Cerebellar cortex (tissue), 1 donor: ENCODE data around the gene LMOD1.

ENCODE experiments used
- DNase-seq: peaks from one replicate; pipeline ENCODE4 v3.0.0-alpha.2; 2015; ENCODE audit warnings: low spot score

The LMOD1 gene

DNA sequence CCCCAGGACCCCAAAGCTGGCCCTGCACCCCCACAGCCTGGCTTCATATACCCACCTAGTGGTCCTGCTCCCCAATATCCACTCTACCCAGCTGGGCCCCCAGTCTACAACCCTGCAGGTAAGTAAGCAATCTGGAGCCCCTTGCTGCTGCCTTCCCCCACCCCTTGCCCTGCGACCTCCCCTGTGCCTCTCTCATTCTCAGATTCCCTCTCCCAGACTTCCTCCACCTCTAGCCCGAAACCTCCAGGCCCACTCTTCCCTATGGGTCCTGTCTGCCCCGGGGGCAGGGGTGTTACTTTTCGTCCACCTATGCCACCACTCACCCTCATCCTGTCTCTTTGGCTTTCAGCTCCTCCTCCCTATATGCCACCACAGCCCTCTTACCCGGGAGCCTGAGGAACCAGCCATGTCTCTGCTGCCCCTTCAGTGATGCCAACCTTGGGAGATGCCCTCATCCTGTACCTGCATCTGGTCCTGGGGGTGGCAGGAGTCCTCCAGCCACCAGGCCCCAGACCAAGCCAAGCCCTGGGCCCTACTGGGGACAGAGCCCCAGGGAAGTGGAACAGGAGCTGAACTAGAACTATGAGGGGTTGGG lies 54.8 kb downstream of the LMOD1 start:
- no peak for DNase-seq

DNA sequence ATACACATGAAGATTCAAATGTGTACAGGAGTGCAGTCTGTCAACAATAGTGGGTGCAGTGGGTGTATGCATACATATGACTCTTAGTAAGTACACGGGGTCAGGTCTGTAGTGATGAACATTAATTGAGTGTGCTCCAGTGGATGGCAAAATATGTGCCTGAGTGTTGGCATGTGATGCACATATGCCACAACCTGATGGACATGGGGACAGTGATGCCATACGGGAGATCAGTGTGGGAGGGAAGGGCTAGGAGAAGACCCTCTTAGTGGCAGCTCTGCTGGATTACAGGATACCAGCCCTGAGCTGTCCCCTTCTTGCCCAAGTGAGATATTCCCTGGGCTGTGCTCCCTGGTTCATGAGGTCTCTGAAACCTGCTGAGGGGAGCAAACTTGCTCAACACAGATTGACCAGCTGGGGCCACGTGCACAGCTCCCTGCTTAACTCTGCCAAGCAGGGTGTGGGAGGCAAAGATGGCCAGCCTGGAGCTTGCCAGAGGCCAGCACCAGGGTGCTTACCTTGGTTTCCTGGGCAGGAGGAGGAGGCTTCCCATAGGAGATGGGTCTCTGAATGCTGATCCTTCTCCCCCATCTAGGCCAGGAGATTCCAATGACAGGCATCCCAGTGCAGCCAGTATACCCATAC lies 55.4 kb downstream of the LMOD1 start:
- no peak for DNase-seq

DNA sequence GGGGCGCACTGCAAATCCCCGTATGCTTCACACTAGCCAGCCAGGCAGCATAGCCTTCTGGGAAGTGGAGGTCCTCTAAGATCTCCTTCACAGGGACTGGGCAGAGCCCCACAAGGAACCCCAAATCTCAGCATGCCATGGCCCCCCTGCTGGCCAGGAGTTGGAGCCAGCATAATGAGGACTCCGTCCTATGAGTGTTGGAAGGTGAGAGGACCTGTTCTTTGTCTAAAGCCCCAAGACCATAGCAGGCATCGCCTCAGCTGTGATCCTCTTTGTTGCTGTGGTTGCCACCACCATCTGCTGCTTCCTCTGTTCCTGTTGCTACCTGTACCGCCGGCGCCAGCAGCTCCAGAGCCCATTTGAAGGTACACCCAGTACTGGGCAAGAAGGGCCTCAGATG lies 56.1 kb downstream of the LMOD1 start:
- peak; percentile 82 for DNase-seq

DNA sequence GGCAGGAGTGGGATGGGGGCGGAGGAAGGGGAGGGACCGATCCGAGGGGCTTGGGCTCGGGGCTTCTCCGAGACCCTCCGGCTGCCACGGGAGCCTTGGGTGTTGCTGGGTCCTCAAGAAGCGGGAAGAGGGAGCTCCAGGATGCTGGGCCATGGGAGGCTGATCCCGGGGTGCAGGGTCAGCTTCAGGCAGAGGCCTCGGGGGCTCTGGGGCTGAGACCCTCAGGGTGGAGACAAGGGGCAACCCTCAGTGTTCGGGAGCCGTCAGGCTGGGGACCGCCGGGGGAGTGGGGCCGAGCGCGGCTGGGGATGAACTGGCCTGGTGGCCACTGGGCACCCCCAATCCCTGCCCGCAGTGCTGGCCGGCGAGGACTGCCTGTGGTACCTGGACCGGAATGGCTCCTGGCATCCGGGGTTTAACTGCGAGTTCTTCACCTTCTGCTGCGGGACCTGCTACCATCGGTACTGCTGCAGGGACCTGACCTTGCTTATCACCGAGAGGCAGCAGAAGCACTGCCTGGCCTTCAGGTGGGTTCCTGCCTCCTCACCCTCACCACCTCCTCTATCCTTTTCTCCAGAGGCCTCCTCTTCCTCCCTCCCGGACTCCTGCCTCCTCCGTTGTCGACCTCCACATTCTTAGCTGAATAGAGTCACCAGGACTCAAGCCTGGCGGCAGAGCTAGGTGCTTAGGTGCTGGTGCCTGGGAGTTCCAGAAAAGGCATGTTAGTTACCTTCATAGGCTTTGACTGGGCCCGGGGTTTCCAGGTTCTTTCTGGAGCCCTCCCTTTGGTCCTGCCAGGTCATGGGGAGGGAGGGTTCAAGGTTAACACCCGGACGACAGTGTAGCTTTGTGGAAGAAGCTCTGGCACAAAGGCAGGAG lies 57.0 kb downstream of the LMOD1 start:
- peak; percentile 57 for DNase-seq

DNA sequence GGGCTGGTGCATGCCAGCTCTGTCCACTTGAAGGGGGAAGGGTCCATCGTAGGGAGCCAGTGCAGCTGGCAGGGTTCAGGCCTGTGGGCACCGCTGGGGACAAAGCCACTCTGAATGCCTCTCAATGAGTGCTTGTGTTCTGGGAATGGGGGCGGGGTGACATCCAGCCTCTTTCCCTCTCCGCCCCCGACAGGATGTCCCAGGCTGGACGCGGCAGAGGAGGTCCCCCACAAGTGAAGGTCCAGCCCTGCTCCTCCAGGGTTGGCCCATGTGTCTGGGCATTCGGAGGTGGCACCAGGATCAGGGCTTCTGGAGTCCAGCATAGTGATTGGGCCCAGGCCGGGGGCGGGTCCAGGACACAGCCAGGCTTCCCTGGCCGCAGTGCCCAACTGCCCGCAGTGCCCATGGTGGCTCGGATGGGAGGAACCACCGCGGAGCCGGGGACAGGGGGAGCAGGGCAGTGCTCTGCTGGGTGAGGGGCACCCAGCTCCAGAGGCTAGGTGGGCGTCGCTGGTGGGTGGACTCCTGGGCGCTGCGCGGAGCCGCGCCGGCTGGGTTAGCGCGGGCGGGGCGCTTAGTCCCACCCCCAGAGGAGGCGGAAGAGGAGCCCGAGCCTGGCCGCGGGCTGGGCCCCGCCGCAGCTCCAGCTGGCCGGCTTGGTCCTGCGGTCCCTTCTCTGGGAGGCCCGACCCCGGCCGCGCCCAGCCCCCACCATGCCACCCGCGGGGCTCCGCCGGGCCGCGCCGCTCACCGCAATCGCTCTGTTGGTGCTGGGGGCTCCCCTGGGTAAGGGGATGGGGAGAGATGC lies 57.9 kb downstream of the LMOD1 start, which contains the start of gene SHISA4:
Gene SHISA4, plus strand, starts transcription at position 617 of the 808 bp plus-strand sequence. Its CDS starts 97 bp downstream, at position 714.
- DNase-seq: peak; percentile 88

DNA sequence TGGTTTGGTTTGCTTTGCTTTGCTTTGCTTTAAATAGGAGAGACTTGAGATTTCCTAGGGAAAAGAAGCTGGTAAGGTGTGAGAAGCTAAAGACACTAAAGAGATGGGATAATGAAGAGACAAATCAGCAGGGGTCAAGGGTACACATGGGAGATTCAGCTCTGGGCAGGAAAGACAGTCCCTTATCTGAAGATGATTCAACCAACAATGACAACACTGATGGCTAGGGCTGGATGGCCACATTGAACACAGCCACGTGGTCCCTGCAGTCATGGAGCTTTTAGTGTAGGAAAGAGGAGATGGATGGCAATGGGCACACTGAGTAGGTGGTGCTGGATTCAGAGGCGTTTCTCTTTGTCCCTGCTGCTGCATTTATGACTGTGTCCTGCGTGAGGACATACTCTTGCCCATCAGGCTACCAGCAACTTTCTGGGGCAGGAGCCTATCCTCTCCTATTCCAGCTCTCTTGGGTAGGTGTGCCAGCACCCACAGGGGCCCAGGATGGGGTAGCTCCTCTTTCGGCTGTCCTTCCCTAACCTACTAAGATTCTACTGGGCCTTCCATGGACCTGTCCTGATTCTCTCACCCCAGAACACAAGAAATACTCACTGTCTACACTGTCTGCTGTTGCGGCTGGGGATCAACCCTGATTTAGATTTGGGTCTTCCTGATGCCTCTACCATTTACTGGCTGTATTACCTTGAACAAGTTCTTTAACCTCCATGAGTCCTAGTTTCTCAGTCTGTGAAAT lies 59.1 kb downstream of the LMOD1 start:
- DNase-seq: no peak

DNA sequence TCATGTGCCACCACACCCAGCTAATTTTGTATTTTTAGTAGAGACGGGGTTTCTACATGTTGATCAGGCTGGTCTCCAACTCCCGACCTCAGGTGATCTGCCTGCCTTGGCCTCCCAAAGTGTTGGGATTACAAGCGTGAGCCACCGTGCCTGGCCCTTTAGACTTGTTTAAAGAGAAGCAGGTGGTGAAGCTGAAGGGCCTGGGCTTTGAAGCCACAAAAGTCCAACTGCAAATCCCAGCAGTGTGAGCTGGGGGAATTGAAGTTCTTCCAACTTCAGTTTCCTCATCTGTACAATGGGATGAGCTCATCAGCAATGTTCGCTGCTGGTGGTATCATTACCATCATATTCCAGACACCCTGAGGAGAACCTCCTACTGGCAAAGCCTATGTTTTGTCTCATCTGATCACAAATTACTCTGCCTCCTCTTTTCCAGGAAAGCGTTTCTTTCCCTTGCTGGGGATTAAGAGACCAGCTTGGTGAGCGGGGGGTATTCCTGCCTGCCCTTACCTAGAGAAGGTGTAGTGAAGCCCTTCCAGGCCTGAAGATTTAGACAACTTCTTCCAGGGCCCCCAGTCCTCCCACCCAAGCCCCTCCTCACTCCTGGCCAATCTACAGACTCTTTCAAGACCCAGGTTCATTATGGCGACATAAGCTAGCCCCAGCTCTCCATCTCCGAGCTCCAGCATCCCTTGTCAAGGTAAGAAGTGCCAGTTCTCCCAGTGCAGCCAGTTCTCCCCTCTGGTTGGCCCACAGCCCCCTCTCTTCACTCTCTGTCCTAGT lies 60.1 kb downstream of the LMOD1 start:
- DNase-seq: no peak

DNA sequence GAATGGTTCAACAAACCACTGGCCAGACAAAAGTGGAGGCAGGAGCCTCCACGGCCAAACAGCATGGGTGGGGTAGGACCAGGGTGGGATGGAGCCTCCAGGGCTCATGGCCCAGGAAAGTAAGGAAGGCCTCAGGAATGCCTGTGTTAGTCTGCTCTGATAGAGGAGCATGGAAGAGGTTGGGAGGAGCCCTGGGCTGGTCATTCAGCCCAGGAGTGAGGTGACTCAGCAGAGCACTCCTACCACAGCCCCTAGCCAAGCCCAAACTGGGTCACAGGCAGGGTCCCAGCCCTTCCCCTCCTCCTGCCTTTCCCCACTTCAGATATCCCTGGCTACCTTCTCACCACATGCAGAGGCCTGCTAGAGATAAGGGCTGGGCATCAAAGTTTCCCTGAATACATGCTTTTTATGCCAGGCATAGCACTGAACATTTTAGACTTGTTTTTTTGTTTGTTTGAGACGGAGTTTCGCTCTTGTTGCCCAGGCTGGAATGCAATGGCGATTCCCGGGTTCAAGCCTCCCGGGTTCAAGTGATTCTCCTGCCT lies 60.7 kb downstream of the LMOD1 start:
- DNase-seq: no peak

DNA sequence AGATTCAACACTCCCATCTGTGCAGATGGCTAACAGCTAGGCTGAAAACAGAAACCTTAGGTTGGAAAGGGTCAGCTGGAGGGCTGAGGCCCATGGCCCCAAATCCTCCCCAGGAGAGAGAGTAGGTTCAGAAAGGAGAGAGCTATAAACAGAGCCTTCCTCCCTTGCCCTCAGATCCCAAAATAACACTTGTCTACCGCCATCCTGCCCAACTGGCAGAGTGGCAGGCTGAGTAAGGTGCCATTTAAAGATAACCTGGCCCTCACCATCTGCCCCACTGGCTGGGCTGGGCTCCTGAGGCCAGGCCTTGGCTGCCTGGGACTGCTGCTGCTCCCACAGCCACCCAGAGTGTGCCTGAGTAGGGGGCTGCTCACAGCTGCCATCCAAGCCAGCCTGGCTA lies 61.9 kb downstream of the LMOD1 start:
- no peak for DNase-seq

DNA sequence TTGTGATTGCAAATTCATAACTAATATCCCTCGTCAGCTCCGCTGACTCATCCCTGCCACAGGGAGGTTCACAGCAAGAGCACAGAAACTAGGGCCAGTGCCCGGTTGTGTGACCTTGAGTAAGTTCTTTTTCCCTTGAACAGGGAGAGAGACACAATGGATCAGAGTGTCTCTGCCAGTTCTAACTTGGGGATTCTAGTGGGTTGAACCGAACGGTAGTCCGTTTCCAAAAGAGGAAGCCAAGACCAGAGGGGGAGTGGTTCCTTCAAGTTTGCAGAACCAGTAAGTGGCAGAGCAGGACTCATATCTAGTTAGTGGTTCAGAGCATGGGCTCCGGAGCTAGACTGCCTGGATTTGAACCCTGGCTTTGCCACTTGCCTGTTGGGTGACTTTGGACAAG lies 62.6 kb downstream of the LMOD1 start:
- DNase-seq: no peak

DNA sequence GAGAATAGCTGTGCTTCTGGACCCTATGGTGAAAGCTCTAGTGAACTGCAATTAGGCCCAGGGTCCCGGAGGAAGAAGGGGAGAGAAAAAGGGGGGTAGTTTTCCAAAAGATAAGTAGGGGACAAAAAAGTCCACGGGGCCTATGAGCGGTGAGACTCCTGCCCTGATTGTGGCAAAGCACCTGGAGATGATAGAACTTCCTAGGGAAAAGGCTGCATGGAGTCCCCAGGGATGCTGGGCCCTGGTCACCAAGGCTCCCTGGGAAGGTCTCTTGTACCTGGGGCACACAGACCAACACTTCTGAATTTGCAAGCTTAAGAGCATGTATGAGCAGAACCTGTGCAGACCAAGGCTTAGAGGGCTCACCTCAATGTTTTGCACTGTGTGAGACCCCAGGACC lies 63.1 kb downstream of the LMOD1 start:
- DNase-seq: no peak

DNA sequence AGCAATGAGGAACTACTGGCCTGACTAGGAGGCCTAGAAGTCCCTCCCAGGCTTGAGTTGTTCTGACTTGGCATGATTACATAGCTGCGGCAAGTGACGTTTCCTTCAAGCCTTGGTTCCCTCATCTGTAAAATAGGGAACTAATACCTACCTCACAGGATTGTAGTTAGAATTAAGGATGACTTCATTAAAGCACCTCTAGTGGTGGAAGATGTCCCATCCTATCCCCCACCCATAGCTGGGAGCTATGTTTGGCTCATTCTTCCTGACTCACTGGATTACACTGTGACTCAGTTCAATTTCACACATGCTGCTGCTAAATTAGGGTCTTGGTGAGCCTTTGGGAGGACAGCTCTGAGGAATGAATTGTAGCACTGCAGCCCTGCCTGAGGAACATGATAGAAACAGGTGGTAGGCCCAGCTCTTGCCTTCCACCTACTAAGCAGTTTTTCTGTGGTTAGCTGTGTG lies 63.6 kb downstream of the LMOD1 start:
- no peak for DNase-seq

DNA sequence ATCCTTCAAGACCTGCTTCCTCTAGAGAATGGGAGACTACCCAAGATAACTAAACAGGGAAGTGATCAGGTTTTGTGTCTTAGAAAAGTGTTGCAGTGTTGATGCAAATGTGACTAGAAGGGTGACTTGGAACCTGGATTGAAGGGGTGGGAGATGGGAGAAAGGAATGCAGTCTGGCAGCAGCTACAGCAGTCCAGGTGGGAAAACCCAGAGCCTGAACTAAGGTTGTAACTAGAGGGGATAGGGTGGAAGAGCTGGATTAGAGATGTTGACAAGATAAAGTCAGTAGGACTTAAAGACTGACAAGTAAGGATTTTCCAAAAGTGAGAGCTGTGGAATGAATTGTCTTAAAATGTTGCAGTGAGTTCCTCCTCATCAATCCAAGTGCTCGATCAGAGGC lies 64.7 kb downstream of the LMOD1 start:
- no peak for DNase-seq

DNA sequence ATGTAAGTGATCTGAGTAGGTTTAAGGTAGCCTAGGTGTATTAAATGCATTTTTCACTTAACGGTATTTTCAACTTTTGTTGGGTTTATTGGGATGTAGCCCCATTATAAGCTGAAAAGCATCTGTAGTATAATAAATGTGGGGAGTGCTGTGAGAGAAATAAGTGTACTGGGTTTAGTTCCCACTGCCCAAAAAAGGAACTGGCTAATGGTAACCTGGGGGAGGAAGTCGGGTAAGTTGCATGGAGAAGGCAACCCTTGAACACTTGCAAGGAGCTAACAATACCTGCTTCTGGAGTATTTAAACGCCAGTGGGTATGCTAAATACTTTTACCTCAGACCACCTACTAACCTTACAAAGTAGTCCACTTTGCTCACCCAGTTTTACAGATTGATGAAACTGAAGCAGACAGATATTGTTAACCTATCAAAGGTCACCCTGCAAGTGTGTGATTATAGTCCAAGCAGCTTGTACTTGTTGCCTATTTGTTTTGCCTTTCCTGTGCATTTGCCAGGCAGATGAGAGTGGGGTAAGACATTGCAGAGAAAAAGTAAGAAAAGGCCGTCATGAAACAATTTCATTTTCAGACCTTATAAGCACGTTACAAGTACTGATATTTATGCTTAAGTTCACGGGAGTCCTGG lies 65.3 kb downstream of the LMOD1 start:
- DNase-seq: no peak

DNA sequence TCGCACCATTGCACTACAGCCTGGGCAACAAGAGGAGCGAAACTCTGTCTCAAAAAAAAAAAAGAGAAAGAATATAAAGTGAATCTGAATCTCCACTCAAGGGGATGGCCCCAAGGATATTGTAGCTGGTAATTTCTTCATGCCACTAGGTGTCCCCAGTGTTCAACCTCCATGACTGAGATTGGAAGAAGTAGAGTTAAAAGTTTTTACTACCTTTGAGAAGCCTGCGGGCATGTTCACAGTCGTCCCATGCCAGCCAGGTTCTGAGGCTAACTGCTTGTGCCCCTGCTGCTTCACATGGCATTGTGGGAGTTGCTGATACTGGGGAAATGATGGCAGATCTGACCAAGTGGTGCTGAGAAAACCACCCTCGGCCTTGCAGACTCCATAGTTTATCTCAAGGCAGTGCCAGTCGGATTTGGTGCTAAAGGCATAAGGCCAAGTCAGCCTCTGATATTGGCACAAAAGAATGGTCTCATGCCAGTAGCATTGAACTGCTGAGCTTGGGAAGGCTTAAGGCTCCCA lies 68.4 kb downstream of the LMOD1 start:
- peak; percentile 70 for DNase-seq

DNA sequence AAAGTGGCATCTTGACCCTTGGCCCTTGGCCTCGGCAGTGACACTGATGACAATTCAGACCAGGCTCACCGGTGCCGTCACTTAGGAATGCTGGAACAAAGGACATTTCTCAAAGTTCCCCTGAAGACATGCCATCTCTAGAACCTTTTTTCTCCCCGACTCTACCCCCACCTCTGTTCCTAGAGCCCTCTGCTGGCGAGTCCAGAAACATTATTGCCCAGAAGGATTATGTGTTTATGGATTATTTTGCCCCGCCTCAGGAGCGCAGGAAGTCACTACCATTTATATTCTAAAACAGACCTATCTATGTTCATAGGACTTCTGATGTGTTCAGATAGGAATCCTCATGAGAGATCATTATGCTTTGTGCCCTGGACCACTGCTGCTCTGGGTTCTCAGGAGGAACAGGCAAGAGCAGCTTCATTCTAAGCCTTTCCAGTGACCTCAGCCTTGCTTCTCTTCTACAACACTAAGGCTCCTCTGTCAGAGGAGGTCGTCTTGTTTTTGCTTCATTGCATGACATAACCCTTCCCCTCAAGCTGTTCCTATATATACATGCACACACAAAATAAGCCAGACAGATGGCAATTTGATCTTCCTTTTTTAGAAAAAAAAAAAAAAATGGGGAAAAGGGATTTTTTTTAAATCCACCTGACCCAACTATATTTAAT lies 70.1 kb downstream of the LMOD1 start:
- DNase-seq: peak; percentile 35

DNA sequence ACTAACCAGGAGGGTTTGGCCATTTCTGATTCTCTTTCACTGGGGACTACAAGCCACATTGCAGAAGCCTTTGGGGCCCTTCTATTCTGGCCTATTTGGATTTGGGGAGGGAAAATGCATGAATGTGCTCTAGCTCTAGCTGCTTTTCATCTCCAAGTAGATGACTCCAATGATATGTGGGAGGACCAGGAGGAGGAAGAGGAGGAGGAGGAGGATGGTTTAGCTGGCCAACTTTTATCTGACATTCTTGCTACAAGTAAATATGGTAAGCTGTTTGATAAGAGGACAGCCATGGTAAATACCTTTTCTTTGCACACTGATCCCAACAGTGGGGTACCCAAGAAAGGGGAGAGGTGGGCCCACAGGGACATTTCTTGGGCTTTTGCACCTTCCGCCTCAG lies 71.7 kb downstream of the LMOD1 start:
- no peak for DNase-seq

DNA sequence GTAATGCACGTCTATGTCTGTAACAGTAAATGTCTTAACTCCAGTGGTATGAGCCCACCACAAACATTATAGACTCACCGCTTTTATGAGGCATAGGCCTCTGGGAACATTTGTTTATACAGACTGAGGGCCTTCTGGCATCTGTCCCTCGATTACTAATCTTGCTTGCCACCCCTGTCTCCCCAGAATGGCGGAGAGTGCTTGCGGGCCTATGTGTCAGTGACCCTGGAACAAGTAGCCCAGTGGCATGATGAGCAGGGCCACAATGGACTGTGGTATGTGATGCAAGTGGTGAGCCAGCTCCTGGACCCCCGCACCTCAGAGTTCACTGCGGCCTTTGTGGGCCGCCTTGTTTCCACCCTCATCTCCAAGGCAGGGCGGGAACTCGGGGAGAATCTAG lies 76.0 kb downstream of the LMOD1 start:
- DNase-seq: no peak

DNA sequence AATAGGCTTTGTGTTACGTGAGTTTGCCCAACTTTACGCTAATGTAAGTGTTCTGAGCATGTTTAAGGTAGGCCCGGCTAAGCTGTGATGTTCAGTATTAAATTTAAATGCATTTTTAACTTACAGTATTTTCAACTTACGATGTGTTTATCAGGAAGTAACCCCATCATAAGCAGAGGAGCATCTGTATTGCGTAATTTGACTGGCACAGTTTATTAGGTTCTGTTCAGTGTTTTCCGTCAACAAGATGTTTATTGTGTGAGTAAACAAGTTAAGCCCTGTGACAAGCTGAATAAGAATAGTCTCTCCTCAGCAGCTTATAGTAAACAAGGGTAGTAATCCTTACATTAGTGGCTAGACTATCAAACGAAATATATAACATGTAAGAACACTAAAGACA lies 84.9 kb downstream of the LMOD1 start:
- DNase-seq: no peak
